Prostate gland (tissue), 2 donors: ENCODE results near the gene POFUT2.

ENCODE experiments used
- POLR2A ChIP-seq: fragments of 450-650 bp; IDR thresholded peaks from one replicate; pipeline ENCODE4 v1.6.1; 2016; ENCODE audit warnings: antibody characterized with exemption, mild to moderate bottlenecking
- TF ChIP-seq, protein P1 (sequence below), 4 experiments: fragments of 200-600 bp in 2 of 4; fragments of 450-650 bp in 2 of 4; sonication (generic) in 2 of 4; IDR thresholded peaks; 1 replicate in 3 of 4; 2 replicates in 1 of 4; pipeline ENCODE4 v1.5.1; 2016 to 2019; ENCODE audit warnings: antibody characterized with exemption in 4 of 4, mild to moderate bottlenecking in 2 of 4, moderate library complexity in 2 of 4

DNA sequence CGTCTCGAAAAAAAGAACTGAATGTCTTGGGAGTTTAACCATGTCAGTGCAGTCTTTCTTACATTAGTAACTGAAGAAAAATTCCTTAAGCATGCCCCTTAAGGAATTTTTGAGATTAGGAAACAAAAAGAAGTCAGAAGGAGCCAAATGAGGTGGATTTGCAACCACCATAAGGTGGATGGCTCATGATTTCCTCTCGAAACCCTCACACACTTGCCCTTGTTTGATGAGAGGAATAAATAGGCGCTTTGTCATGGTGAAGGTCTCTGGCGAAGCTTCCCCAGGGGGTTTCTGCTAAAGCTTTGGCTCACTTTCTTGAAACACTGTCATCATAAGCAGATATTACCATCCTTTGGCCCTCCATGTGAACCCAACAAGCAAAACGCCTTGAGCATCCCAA, 68.2 kb downstream of the POFUT2 start:
- TF ChIP-seq POLR2A = no peak
- TF ChIP-seq, protein P1, sequence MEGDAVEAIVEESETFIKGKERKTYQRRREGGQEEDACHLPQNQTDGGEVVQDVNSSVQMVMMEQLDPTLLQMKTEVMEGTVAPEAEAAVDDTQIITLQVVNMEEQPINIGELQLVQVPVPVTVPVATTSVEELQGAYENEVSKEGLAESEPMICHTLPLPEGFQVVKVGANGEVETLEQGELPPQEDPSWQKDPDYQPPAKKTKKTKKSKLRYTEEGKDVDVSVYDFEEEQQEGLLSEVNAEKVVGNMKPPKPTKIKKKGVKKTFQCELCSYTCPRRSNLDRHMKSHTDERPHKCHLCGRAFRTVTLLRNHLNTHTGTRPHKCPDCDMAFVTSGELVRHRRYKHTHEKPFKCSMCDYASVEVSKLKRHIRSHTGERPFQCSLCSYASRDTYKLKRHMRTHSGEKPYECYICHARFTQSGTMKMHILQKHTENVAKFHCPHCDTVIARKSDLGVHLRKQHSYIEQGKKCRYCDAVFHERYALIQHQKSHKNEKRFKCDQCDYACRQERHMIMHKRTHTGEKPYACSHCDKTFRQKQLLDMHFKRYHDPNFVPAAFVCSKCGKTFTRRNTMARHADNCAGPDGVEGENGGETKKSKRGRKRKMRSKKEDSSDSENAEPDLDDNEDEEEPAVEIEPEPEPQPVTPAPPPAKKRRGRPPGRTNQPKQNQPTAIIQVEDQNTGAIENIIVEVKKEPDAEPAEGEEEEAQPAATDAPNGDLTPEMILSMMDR (IDR thresholded peaks at IDR 0.05) = no peak
